ENCODE data around the gene SRSF1. TPM values are rescaled to one million over a fixed set of nuclear protein-coding genes. Genes with fewer than 3 reads are reported as not detected.
"Not testable (repeated sequence)": the region's sequence is repeated elsewhere in the genome, so short reads cannot be mapped to it uniquely, and the experiment has no call there.

Gene SRSF1
- polyA plus RNA-seq, 2 donors, result 80.7 to 91.7 TPM

- no peaks in the 10 kb centered on the region for H3K27me3 ChIP-seq (ENCODE audit: control insufficient read depth in 1 of 2, insufficient read depth in 2 of 2, low read length in 2 of 2)
- H3K4me3 ChIP-seq (ENCODE audit: low read depth in 1 of 2, low read length in 2 of 2), result no peak overlapping the region
- no peaks in the 10 kb centered on the region for H3K9me3 ChIP-seq (ENCODE audit: control insufficient read depth in 2 of 2, insufficient read depth in 1 of 2, low read depth in 1 of 2, low read length in 1 of 2)
- H3K36me3 ChIP-seq (ENCODE audit: control insufficient read depth in 2 of 2, insufficient read depth in 2 of 2, low read length in 1 of 2), result peaks cover 0 to 2% of the 10 kb centered on the region in 2 donors
- WGBS, 2 donors, result 72 to 82% methylated on average over 1 of the region's 1 CpG
- H3K4me1 ChIP-seq (ENCODE audit: control insufficient read depth in 2 of 2, insufficient read depth in 2 of 2, low read length in 1 of 2), result peaks cover 0 to 3% of the 10 kb centered on the region in 2 donors
- no peak overlapping the region for H3K27ac ChIP-seq (ENCODE audit: low read depth in 2 of 2, low read length in 1 of 2)
Observed at GRCh38 chr17:57983446-57983845, 23.6 kb downstream of the SRSF1 start.

GRCh38 chr17:57982452-57983170 is 24.4 kb downstream of the SRSF1 start:
- Histone ChIP-seq H3K36me3 (ENCODE audit: control insufficient read depth in 2 of 2, insufficient read depth in 2 of 2, low read length in 1 of 2) (peaks cover 0 to 2% of the 10 kb centered on the region in 2 donors), H3K27ac (ENCODE audit: low read depth in 2 of 2, low read length in 1 of 2) (peak overlapping the region in 1 of 2 donors; percentile 4), H3K9me3 (ENCODE audit: control insufficient read depth in 2 of 2, insufficient read depth in 1 of 2, low read depth in 1 of 2, low read length in 1 of 2) (no peaks in the 10 kb centered on the region), H3K27me3 (ENCODE audit: control insufficient read depth in 1 of 2, insufficient read depth in 2 of 2, low read length in 2 of 2) (no peaks in the 10 kb centered on the region), H3K4me3 (ENCODE audit: low read depth in 1 of 2, low read length in 2 of 2) (no peak overlapping the region), H3K4me1 (ENCODE audit: control insufficient read depth in 2 of 2, insufficient read depth in 2 of 2, low read length in 1 of 2) (peaks cover 0 to 3% of the 10 kb centered on the region in 2 donors)
- WGBS, 2 donors, result 65 to 75% methylated on average over 14 of the region's 14 CpGs

- H3K4me3 ChIP-seq (ENCODE audit: low read depth in 1 of 2, low read length in 2 of 2), result no peak overlapping the region
- H3K4me1 ChIP-seq (ENCODE audit: control insufficient read depth in 2 of 2, insufficient read depth in 2 of 2, low read length in 1 of 2), result peaks cover 0 to 3% of the 10 kb centered on the region in 2 donors
- no peak overlapping the region for H3K27ac ChIP-seq (ENCODE audit: low read depth in 2 of 2, low read length in 1 of 2)
- peaks cover 2 to 4% of the 10 kb centered on the region in 2 donors for H3K36me3 ChIP-seq (ENCODE audit: control insufficient read depth in 2 of 2, insufficient read depth in 2 of 2, low read length in 1 of 2)
- H3K27me3 ChIP-seq (ENCODE audit: control insufficient read depth in 1 of 2, insufficient read depth in 2 of 2, low read length in 2 of 2), result no peaks in the 10 kb centered on the region
- H3K9me3 ChIP-seq (ENCODE audit: control insufficient read depth in 2 of 2, insufficient read depth in 1 of 2, low read depth in 1 of 2, low read length in 1 of 2), result no peaks in the 10 kb centered on the region
- WGBS, 2 donors, result 89 to 91% methylated on average over 4 of the region's 4 CpGs
Observed at GRCh38 chr17:57980522-57980921, 26.5 kb downstream of the SRSF1 start.

- Histone ChIP-seq H3K27me3 (ENCODE audit: control insufficient read depth in 1 of 2, insufficient read depth in 2 of 2, low read length in 2 of 2) (no peaks in the 10 kb centered on the region), H3K4me1 (ENCODE audit: control insufficient read depth in 2 of 2, insufficient read depth in 2 of 2, low read length in 1 of 2) (peaks cover 0 to 3% of the 10 kb centered on the region in 2 donors), H3K4me3 (ENCODE audit: low read depth in 1 of 2, low read length in 2 of 2) (no peak overlapping the region), H3K27ac (ENCODE audit: low read depth in 2 of 2, low read length in 1 of 2) (no peak overlapping the region), H3K36me3 (ENCODE audit: control insufficient read depth in 2 of 2, insufficient read depth in 2 of 2, low read length in 1 of 2) (peaks cover 4 to 6% of the 10 kb centered on the region in 2 donors), H3K9me3 (ENCODE audit: control insufficient read depth in 2 of 2, insufficient read depth in 1 of 2, low read depth in 1 of 2, low read length in 1 of 2) (no peaks in the 10 kb centered on the region)
- WGBS, 2 donors, result 66 to 73% methylated on average over 1 of the region's 1 CpG
Observed at GRCh38 chr17:57979076-57979475, 28.0 kb downstream of the SRSF1 start.

GRCh38 chr17:57976594-57976993 is 30.5 kb downstream of the SRSF1 start:
- Histone ChIP-seq H3K27me3 (ENCODE audit: control insufficient read depth in 1 of 2, insufficient read depth in 2 of 2, low read length in 2 of 2) (no peaks in the 10 kb centered on the region), H3K36me3 (ENCODE audit: control insufficient read depth in 2 of 2, insufficient read depth in 2 of 2, low read length in 1 of 2) (peaks cover 4 to 6% of the 10 kb centered on the region in 2 donors), H3K9me3 (ENCODE audit: control insufficient read depth in 2 of 2, insufficient read depth in 1 of 2, low read depth in 1 of 2, low read length in 1 of 2) (no peaks in the 10 kb centered on the region), H3K27ac (ENCODE audit: low read depth in 2 of 2, low read length in 1 of 2) (no peak overlapping the region), H3K4me1 (ENCODE audit: control insufficient read depth in 2 of 2, insufficient read depth in 2 of 2, low read length in 1 of 2) (no peaks in the 10 kb centered on the region), H3K4me3 (ENCODE audit: low read depth in 1 of 2, low read length in 2 of 2) (no peak overlapping the region)
- WGBS, 2 donors, result 89% methylated on average over 3 of the region's 3 CpGs

GRCh38 chr17:57975044-57975443 is 32.0 kb downstream of the SRSF1 start:
- no peaks in the 10 kb centered on the region for H3K9me3 ChIP-seq (ENCODE audit: control insufficient read depth in 2 of 2, insufficient read depth in 1 of 2, low read depth in 1 of 2, low read length in 1 of 2)
- H3K27ac ChIP-seq (ENCODE audit: low read depth in 2 of 2, low read length in 1 of 2), result no peak overlapping the region
- H3K36me3 ChIP-seq (ENCODE audit: control insufficient read depth in 2 of 2, insufficient read depth in 2 of 2, low read length in 1 of 2), result peaks cover 4 to 6% of the 10 kb centered on the region in 2 donors
- no peak overlapping the region for H3K4me3 ChIP-seq (ENCODE audit: low read depth in 1 of 2, low read length in 2 of 2)
- H3K4me1 ChIP-seq (ENCODE audit: control insufficient read depth in 2 of 2, insufficient read depth in 2 of 2, low read length in 1 of 2), result no peaks in the 10 kb centered on the region
- H3K27me3 ChIP-seq (ENCODE audit: control insufficient read depth in 1 of 2, insufficient read depth in 2 of 2, low read length in 2 of 2), result no peaks in the 10 kb centered on the region
- WGBS, 2 donors, result 20 to 50% methylated on average over 1 of the region's 1 CpG

GRCh38 chr17:57974053-57974824 is 32.8 kb downstream of the SRSF1 start:
- H3K27ac ChIP-seq (ENCODE audit: low read depth in 2 of 2, low read length in 1 of 2); H3K36me3 ChIP-seq (ENCODE audit: control insufficient read depth in 2 of 2, insufficient read depth in 2 of 2, low read length in 1 of 2): not testable (repeated sequence)

GRCh38 chr17:57972151-57972550 is 34.9 kb downstream of the SRSF1 start:
- H3K4me3 ChIP-seq (ENCODE audit: low read depth in 1 of 2, low read length in 2 of 2), result no peak overlapping the region
- no peaks in the 10 kb centered on the region for H3K27me3 ChIP-seq (ENCODE audit: control insufficient read depth in 1 of 2, insufficient read depth in 2 of 2, low read length in 2 of 2)
- peak overlapping the region in 1 of 2 donors; percentile 41 for H3K27ac ChIP-seq (ENCODE audit: low read depth in 2 of 2, low read length in 1 of 2)
- peaks cover 2 to 4% of the 10 kb centered on the region in 2 donors for H3K36me3 ChIP-seq (ENCODE audit: control insufficient read depth in 2 of 2, insufficient read depth in 2 of 2, low read length in 1 of 2)
- H3K4me1 ChIP-seq (ENCODE audit: control insufficient read depth in 2 of 2, insufficient read depth in 2 of 2, low read length in 1 of 2), result no peaks in the 10 kb centered on the region
- WGBS, 2 donors, result 49 to 58% methylated on average over 1 of the region's 1 CpG
- H3K9me3 ChIP-seq (ENCODE audit: control insufficient read depth in 2 of 2, insufficient read depth in 1 of 2, low read depth in 1 of 2, low read length in 1 of 2), result no peaks in the 10 kb centered on the region

More at GRCh38 chr17:57974053-57974824, 32.8 kb downstream of the SRSF1 start:
- 87 to 91% methylated on average over 4 of the region's 4 CpGs for WGBS, 2 donors
- H3K27me3 ChIP-seq (ENCODE audit: control insufficient read depth in 1 of 2, insufficient read depth in 2 of 2, low read length in 2 of 2); H3K4me1 ChIP-seq (ENCODE audit: control insufficient read depth in 2 of 2, insufficient read depth in 2 of 2, low read length in 1 of 2); H3K9me3 ChIP-seq (ENCODE audit: control insufficient read depth in 2 of 2, insufficient read depth in 1 of 2, low read depth in 1 of 2, low read length in 1 of 2); H3K4me3 ChIP-seq (ENCODE audit: low read depth in 1 of 2, low read length in 2 of 2): not testable (repeated sequence)

GRCh38 chr17:57971572-57971971 is 35.5 kb downstream of the SRSF1 start:
- 63% methylated on average over 10 of the region's 10 CpGs for WGBS, 2 donors
- H3K4me1 ChIP-seq (ENCODE audit: control insufficient read depth in 2 of 2, insufficient read depth in 2 of 2, low read length in 1 of 2), result no peaks in the 10 kb centered on the region
- no peaks in the 10 kb centered on the region for H3K9me3 ChIP-seq (ENCODE audit: control insufficient read depth in 2 of 2, insufficient read depth in 1 of 2, low read depth in 1 of 2, low read length in 1 of 2)
- H3K27ac ChIP-seq (ENCODE audit: low read depth in 2 of 2, low read length in 1 of 2), result no peak overlapping the region
- H3K27me3 ChIP-seq (ENCODE audit: control insufficient read depth in 1 of 2, insufficient read depth in 2 of 2, low read length in 2 of 2), result no peaks in the 10 kb centered on the region
- H3K4me3 ChIP-seq (ENCODE audit: low read depth in 1 of 2, low read length in 2 of 2), result no peak overlapping the region
- peaks cover 0 to 4% of the 10 kb centered on the region in 2 donors for H3K36me3 ChIP-seq (ENCODE audit: control insufficient read depth in 2 of 2, insufficient read depth in 2 of 2, low read length in 1 of 2)
